Measurements from ENCODE around the gene ZFPM1.

DNA sequence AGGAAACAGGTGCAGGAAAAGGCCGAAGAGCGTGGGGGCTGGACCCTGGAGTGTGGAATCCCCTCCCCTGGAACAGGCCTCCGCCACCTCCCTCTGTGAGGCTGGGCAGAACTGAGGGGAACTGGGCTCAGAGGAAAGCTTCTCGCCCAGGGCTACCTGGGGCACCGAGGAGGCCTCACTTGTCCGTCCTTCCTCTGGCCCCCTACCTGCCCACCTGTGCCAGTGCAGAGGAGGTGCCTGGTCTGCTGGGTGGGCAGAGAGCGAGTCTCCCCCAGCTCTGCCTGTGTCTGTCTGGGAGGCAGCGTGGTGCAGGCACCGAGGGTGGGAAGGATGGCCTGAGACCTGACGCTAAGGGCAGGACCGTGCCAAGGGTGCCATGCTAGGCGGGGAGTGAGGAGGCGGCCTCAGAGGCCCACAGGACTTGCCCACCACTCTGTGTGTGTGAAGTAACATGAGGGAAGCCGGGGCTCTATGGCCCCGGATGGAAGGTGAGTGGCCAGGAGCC is 42.2 kb downstream of the ZFPM1 start:
- TF ChIP-seq POLR2AphosphoS5 (IDR thresholded peaks at IDR 0.05; ENCODE audit: low read depth) (no peak), CTCF (IDR thresholded peaks at IDR 0.05; ENCODE audit: insufficient read depth, low read length) (no peak)

Data from HL-60 (cell line).